Fibroblast of lung (primary cell): Measurements from ENCODE around the gene LDLRAD4.

Experiments
- CTCF ChIP-seq, 2 donors: IDR thresholded peaks in 1 of 2; conservative IDR thresholded peaks in 1 of 2; 1 replicate in 1 of 2; 2 replicates in 1 of 2; pipeline ENCODE4 v1.5.1; 2011 to 2012; ENCODE audit warnings: low read length in 2 of 2, control low read depth in 1 of 2, inconsistent platforms in 1 of 2, low read depth in 1 of 2, mild to moderate bottlenecking in 1 of 2
- EZH2 ChIP-seq: IDR thresholded peaks from 2 replicates; pipeline ENCODE4 v1.5.1; 2012; ENCODE audit warnings: low read length, control low read depth, mild to moderate bottlenecking; ENCODE audit errors: missing control alignments

GRCh38 chr18:13231151-13231550 lies 12.6 kb downstream of the LDLRAD4 start:
- TF ChIP-seq CTCF (conservative IDR thresholded peaks at IDR 0.05 in 1 of 2, IDR thresholded peaks at IDR 0.05 in 1 of 2; ENCODE audit: low read depth in 1 of 2, low read length in 2 of 2) (no peak), EZH2 (no peak)
